GM19467 (cell line): ENCODE data around the gene CDK5RAP2.
A peak's percentile ranks its signal among the peaks of the same experiment; 100 is the strongest.
"Not testable (repeated sequence)": the region's sequence is repeated elsewhere in the genome, so short reads cannot be mapped to it uniquely, and the experiment has no call there.

ENCODE experiments used
- ATAC-seq: cut with Tn5 transposase; IDR thresholded peaks from one replicate; pipeline ENCODE4 v1.9.1; 2021; ENCODE audit warnings: mild to moderate bottlenecking, moderate library complexity; ENCODE audit not compliant: unreplicated experiment

Gene CDK5RAP2

DNA sequence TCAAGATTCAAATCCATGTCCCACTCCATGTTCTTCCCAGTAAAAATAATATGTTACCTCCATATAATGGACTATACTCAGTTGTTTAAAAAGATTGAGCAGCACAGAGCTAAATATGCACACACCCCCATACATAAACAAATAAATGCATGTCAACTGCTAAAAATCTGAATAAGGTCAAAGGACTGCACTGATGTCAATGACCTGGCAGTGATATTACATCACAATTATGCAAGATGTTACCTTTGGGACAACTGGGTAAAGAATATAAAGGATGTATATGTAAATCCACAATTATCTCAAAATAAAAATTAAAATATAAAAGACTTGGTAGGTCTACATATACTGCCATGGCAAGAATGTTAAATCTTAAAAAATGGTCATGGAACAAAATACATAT is 57.9 kb downstream of the CDK5RAP2 start:
- ATAC-seq = no peak

DNA sequence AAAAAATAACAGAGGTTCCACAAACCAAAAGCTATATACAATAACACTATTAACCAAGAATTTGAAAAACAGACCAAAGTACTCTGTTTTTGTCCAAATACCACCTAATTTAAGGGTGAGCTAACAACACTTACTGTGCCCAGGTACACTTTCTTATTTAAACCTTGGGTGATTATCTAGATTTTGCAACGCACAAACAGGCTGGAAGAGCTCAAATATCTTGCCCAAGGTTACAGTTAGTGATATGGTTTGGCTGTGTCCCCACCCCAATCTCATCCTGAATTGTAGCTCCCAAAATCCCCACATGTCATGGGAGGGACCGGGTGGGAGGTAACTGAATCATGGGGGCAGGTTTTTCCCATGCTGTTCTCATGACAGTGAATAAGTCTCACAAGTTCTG is 58.9 kb downstream of the CDK5RAP2 start:
- no peak for ATAC-seq

DNA sequence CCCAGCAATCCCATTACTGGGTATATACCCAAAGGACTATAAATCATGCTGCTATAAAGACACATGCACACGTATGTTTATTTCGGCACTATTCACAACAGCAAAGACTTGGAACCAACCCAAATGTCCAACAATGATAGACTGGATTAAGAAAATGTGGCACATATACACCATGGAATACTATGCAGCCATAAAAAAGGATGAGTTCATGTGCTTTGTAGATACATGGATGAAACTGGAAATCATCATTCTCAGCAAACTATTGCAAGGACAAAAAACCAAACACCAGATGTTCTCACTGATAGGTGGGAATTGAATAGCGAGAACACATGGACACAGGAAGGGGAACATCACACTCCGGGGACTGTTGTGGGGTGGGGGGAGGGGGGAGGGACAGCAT is 64.0 kb downstream of the CDK5RAP2 start:
- not testable (repeated sequence) for ATAC-seq

DNA sequence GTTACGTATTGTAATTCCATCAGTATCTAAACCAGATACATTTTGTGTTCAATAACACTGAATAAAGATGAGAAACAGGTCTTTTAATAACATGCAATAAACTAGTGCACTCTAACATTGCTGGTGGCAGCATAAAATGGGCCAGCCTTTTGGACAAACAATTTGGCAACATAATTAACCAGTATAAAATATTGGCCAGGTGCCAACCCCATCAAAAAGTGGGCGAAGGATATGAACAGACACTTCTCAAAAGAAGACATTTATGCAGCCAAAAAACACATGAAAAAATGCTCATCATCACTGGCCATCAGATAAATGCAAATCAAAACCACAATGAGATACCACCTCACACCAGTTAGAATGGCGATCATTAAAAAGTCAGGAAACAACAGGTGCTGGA is 64.5 kb downstream of the CDK5RAP2 start:
- not testable (repeated sequence) for ATAC-seq

DNA sequence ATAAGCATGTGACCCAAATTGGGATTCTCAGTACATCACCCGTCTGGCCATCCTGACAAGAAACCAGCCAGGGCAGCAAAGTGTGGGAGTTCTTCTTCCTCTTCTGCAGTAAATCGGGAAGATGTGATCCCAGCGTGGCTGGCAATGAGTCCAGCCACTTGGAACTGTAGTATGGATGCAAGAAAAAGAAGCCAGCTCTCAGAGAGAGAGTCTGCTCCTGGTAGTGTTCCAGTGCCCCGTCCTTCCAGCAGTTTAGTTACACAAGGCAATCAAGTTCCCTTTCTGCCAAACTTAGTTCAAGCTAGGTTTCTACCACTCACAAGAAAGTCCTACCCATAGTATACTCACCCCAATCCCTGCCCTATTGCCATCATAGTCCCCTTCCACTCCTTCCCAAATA is 65.6 kb downstream of the CDK5RAP2 start:
- no peak for ATAC-seq

DNA sequence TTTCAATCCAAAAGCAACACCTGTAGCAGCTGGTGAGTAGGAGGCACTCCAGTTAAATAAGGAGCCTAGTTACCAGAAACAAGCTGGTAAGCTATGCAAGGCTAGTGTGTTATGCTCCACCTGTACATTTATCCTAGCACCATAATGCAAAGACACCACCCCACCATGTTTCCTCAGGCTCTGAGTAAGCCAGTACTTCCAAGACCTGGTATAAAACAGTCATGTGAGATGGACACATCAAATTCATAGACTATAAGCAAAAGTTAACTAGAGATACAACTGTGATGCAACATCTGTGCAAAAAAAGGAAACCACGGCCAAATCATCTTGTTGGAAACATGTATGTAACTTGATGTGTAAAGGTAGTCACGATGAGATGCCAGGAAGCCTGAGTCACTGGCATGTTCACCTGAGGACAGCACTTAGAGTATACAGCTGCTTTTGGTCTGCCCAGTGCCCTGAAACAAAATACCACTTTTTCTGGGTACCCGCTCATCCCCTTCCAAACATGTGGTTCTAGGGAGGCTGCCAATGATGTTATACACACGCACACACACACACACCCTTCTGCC is 66.1 kb downstream of the CDK5RAP2 start:
- no peak for ATAC-seq

DNA sequence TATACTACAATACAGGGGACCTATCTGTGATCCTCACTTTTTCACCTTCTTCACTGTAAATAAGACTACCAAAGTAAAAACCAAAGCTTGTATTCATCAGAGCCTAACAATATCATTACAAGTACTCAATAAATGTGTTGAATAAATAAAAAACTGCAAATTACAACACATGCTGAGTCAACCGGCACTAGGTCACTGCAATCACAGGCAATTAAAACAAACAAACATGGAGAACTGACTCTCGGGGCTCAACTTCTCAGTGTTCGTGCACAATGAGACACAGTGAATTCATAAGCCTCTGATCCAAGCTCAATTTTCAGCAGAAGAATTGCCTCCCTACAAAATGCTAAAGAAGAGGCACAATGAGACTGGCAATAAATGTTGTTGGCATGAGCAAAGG is 69.2 kb downstream of the CDK5RAP2 start:
- no peak for ATAC-seq

DNA sequence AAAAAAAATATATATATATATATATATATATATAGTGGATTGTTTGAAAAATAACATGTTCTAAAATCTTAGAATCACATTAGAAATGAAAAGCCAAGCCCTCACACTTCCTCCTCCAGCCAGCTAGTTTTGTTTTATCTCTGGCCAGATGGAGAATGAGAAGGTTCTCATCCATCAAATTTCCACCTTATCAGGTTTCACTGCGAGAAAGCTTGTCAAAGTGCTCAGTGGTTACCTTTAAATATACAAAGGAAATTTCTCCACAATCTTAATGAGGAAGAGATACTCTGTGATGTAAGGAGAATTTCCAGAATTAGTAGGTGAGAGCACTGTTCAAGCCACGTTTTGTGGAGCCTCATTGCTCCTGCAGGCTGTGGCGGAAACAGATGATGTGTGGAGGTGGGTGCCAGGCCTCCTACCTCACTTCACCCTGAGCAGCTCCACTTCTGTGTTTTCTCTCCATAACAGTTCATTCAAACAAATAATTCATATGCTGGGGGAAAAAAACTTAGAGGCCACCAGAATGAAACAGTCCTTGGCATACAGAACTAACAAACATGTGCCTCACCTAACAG is 71.9 kb downstream of the CDK5RAP2 start:
- ATAC-seq = no peak

DNA sequence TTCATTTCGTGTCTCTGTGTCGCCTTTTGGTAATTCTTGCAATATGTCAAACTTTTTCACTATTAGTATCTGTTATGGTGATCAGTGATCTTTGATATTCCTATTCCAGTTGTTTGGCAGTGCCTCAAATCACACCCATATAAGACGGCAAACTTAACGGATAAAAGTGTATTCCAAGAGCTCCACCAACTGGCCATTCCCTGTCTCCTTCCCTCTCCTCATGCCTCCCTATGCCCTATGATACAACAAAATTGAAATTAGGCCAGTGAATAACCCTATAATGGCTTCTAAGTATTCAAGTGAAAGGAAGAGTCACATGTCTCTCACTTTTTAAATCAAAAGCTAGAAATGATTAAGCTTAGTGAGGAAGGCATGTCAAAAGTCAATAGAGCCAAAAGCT is 74.8 kb downstream of the CDK5RAP2 start:
- ATAC-seq = no peak

DNA sequence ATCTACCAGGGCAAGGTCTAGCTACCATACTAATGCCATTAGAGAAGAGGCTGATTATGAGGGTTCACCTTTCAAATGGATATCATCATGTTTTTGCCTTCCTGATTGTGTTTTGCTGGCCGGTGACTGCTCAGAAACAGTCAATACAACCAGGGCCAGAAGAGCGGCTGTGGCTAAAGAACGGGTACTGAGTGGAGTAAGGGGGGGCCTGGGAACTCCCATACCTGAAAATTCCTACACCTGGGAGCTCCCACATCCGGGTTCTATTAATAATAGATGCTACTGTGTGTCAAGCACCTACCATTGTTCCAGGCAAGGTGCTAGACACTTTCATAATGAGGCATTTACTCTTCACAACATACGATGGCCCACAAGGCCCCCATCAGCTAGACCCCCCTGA is 79.2 kb downstream of the CDK5RAP2 start:
- no peak for ATAC-seq

DNA sequence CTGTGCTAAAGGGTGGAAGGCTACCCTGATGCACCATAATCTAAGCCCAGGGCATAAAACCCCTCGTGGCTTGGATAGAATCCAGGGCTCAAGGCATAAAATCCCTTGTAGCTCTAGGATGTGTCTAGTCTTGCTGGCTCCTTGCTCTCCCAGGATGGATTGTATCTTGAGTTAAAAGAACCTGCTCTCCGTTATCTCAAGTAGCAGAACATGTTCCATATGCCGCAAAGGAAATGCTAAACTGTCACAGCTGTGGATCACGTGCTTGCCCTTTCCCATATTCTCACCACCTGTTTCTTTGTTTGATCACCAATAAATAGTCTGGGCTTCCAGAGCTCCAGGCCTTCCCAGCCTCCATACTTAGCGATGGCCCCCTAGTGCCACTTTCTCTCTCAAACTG is 82.1 kb downstream of the CDK5RAP2 start:
- ATAC-seq = not testable (repeated sequence)

DNA sequence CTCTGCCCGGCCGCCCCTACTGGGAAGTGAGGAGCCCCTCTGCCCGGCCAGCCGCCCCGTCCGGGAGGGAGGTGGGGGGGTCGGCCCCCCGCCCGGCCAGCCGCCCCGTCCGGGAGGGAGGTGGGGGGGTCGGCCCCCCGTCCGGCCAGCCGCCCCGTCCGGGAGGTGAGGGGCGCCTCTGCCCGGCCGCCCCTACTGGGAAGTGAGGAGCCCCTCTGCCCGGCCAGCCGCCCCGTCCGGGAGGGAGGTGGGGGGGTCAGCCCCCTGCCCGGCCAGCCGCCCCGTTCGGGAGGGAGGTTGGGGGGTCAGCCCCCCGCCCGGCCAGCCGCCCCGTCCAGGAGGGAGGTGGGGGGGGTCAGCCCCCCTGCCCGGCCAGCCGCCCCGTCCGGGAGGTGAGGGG is 83.5 kb downstream of the CDK5RAP2 start:
- not testable (repeated sequence) for ATAC-seq

DNA sequence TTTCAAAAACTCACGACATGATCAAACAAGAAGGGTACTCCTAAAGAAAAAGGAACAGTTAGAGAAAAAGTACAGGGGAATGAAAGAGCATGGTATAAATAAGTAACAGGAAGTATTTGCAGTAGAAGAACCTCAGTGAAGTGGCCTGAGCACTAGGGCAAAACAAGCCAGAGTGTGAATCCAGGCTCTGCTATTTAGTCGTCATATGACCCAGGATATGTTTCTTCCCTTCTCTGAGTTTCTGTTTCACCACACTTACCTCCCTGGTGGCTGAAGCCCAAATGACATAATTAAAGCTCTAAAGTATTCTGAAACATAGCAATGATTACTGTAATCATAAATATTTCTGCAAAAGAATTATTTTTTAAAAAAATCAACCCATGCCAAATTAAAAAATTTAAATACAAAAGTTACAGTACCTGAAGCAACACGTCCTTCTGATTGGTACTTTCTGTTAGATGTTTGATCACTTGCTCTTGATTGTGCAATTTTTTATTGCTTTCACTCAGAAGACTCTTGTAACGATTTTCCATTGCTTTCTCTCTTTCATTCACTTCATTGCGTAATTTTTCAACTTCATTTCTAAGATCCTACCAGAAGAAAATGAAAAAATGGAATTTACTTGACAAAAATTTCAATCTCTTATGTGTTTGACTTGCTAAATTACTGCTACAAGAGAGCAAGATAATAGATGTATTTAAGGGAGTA is 88.9 kb downstream of the CDK5RAP2 start:
- peak; percentile 71 for ATAC-seq

DNA sequence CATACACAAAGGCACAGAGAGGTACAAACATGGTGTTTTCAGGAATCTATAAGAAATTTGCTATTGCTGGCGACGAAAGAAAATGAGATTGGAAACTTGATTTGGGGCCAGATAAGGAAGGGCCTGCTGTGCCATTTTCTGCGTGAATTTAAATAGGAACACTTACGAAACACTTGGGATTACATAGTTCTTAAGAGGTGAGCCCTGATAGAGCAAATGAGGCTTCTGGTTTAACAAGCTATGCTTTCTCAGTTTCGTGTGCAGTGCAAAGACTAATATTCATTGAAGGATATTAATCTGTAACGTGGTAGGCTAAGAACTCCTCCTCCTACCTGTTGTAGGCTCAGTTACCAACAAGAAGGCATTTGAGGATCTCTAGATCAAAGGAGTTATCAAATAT is 93.1 kb downstream of the CDK5RAP2 start:
- no peak for ATAC-seq

DNA sequence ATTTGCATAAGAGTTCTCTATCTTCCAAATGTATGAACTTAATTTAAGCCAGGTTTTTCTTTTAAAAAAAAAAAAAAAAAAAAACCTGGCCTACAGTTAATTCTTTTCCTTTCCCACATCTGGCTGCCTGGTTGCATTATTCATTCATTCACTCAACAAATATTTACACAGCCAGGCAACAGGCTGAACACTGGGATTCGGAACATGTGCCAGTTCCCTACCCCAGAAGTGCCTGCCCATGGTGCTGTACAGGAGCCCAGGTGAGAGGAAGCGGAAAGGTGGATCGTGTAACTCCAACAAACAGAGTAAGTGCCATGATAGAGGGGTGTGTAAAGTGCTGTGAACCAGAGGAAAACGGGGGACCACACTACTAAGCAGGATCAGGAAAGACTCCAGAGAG is 93.6 kb downstream of the CDK5RAP2 start:
- no peak for ATAC-seq

DNA sequence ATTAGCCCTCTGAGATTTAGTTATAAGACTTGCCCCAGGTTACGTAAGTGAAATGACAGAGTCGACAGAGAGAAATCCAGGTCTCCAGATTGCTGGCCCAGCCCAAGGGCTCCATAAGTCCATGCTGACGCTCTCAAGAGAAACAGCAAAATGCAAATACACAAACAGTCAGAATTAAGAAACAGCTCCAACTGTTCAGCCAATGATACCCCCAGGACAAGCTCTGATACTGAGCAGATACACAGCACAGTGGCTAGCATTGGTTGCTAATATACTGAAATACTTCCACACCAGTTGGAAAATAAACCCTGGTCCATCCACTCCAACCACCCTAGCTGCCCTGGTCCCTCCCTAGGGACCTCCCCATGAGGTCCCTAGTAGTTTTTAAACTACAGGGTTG is 94.2 kb downstream of the CDK5RAP2 start:
- no peak for ATAC-seq

DNA sequence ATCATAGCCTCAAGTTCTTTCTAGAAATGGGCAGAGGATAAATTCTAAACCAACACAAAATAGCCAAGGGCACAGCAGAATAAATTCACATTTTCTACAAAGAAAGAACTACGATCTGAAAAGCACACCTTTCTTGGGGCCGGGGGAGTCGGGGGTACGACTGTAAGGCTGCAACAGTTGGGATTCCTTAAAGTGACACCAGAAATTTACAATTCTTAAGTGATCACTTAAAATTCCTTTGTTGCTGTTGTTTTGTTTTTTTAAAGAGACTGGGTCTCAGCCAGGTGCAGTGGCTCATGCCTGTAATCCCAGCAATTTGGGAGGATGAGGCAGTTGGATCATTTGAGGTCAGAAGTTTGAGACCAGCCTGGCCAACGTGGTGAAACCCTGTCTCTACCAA is 95.8 kb downstream of the CDK5RAP2 start:
- no peak for ATAC-seq

DNA sequence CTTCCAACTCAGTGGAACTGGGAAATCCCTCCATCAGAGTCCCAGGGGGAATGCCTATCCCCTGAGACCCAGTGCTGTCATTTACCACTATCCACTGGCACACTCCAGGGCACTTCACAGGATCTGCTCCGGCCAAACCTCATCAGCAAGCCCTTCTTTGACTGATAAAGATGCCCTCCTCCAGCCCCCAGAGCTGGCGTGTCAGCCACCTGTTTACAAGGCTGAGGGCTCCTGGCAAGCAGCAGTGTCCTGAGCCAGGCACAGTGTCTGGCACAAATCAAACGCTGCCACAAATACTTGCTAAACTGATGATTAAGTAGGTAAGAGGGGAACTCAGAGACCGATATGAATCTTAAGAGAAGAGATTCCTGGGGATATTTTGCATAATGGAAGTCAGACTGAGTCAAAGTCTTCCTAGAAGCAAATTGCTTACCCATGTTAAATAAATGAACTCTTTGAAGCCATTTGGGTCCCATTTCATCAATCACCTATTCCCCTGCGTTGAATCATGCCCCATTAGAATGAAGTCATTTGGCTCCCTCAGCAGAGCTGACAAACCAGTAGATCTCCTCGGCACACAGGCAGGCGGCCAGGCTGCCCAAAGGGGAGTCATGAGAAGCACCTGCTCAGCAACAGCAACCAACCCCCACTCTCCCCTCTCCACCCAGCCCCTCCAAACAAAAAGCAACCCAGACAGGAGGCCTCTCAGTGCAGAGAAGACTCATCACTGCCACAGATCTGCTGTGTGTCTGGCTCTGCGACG is 97.4 kb downstream of the CDK5RAP2 start:
- ATAC-seq = no peak

DNA sequence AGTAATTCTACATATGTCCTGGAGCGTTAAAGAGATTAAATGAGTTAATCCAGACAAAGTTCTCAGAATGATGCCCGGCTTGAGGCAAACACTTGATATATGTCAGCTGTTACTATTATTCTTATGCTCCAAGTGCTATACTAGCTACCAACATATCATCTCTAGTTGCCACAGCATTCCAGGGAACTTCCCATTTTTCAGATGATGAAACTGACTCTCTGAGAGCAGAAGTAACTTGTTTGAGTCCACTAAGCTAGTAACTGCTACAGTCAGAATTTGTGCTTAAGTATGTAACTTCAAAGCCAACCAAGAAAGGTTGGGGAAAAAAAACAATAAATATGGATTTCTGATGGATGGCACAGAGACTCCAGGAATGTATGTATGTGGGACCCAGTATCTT is 98.1 kb downstream of the CDK5RAP2 start:
- ATAC-seq = no peak

DNA sequence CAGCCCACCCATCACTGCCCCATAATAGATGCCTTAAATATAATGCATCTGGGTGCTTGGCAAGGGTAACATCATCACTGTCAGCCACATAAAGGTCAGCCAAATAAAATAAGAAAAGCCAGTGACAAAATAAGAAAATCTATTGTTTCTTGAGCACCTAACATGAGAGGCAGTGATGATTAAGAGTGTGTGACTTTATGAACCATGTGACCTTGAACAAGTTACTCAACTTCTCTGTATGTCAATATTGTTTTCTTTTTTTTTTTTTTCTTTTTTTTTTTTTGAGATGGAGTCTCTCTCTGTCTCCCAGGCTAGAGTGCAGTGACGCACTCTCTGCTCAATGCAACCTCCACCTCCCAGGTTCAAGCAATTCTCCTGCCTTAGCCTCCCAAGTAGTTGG is 98.7 kb downstream of the CDK5RAP2 start:
- ATAC-seq = no peak

DNA sequence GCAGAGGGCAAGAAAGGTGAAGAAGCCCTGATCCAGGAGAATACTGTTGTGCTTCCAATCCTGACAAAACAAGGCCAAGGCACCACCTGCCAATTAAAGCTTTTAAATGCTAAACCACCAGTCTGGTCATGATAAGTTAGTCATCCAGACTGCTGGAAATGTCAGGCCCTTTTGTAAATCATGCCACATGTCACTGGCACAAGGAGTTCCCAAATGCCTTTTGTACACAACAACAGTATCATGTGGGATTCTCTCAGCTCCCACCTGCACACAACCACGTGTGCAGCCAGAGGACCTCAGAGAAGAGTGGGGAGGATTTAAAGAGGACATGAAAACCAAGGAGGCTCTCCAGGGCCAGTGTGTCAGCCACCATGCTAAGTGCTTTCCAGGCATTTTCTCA is 99.3 kb downstream of the CDK5RAP2 start:
- no peak for ATAC-seq

DNA sequence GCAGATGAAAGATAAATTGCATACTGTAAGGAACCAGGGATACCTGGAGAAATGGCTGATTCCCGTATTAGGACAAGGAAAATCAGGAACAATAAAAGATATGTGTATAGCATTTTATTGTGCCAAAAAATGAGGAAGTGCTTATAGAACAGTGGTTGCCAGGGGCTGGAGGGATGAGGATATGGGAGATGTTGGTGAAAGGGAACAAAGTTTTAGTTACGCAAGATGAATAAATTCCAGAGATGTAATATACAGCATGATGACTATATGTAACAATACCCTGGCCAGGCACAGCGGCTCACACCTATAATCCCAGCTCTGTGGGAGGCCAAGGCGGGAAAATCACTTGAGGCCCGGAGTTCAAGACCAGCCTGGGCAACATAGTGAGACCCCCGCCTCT is 101.8 kb downstream of the CDK5RAP2 start:
- no peak for ATAC-seq
